Activated CD8-positive, alpha-beta memory T cell treated with anti-CD3 and anti-CD28 coated beads, Interleukin-2, amount 50 U/mL, for 24 hours (primary cell): ENCODE results near the gene DBH.

Experiments
- DNase-seq: peaks from one replicate; pipeline ENCODE4 v3.0.0-alpha.2; 2020; ENCODE audit errors: extremely low read depth

The DBH gene

GRCh38 chr9:133701321-133701980 is 65.3 kb downstream of the DBH start:
- no peak for DNase-seq

DNA sequence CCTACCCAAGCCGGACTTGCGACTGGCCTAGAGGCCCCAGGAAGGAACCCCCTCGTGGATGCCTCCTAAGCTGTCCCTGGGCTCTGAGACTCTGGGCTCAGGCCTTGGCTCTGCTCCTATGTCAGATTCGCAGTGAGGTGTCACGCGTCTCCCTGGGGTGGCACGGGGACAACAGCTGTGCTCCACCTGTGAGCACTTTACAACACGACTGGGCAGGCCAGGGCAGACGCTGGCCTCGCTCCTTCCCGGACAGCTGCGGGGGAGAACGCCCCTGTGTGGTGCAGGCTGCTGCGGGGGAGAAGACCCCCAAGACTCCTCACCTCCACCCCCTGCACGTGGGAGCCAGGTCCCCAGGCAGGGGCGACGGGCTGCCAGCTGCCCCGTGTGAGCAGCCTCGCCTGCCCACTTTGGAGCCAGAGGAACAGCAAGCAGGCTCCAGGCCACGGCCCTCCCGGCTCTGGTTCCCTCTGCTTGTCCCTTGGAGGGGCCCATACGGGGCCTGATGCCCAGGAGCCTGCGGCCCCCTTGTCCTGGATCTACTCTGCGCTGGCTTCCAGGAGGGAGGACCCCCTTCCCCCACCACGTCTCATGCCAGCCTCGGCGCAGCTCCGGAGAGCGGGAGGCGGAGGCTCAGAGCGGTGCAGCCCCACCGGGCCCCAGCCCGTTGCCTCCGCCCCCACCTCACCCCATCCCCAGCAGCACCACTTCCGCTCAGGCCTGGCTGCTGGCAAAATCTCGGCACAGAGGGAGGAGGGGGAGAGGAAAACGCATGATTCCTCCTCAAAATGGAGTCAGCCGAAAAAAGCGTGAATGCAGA is 66.0 kb downstream of the DBH start:
- no peak for DNase-seq

- no peak for DNase-seq
Observed at GRCh38 chr9:133702798-133703590, 66.8 kb downstream of the DBH start.

GRCh38 chr9:133703591-133704399 is 67.6 kb downstream of the DBH start:
- DNase-seq = no peak

DNA sequence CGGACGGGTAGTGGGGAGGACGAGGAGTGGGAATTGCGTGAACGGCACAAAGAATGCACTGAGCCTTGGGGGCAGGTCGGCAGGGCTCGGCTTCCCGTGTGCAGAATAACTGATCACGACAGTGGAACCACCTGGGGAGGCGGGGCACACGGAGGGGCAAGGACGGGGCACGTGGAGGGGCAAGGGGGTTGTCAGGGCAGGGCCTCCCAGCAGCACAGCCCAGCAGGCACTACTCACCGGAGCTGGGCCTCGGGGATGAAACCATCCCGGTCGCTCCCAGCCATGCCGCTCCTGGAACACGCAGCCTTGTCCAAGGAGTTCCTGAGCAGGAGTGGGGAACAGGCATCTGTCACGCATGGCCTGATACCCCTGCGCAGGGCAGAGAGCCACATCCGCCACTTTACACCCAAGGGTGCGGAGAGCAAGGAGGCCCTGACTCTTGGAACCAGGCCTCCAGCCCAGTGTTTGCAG is 68.6 kb downstream of the DBH start:
- no peak for DNase-seq

- DNase-seq = no peak
Observed at GRCh38 chr9:133705576-133705975, 69.4 kb downstream of the DBH start.

- DNase-seq = no peak
Observed at GRCh38 chr9:133706307-133707050, 70.3 kb downstream of the DBH start.

GRCh38 chr9:133707065-133707762 is 71.1 kb downstream of the DBH start:
- no peak for DNase-seq

- DNase-seq = no peak
Observed at GRCh38 chr9:133707763-133708245, 71.6 kb downstream of the DBH start.

- no peak for DNase-seq
Observed at GRCh38 chr9:133708246-133709014, 72.3 kb downstream of the DBH start.
